ENCODE results near the gene FBLN7.

GRCh38 chr2:112195167-112195766 is 57.1 kb downstream of the FBLN7 start:
- TF ChIP-seq, protein P1, sequence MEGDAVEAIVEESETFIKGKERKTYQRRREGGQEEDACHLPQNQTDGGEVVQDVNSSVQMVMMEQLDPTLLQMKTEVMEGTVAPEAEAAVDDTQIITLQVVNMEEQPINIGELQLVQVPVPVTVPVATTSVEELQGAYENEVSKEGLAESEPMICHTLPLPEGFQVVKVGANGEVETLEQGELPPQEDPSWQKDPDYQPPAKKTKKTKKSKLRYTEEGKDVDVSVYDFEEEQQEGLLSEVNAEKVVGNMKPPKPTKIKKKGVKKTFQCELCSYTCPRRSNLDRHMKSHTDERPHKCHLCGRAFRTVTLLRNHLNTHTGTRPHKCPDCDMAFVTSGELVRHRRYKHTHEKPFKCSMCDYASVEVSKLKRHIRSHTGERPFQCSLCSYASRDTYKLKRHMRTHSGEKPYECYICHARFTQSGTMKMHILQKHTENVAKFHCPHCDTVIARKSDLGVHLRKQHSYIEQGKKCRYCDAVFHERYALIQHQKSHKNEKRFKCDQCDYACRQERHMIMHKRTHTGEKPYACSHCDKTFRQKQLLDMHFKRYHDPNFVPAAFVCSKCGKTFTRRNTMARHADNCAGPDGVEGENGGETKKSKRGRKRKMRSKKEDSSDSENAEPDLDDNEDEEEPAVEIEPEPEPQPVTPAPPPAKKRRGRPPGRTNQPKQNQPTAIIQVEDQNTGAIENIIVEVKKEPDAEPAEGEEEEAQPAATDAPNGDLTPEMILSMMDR (IDR thresholded peaks at IDR 0.05), result no peak
- no peak for TF ChIP-seq POLR2A (IDR thresholded peaks at IDR 0.05)

Data from right lobe of liver (tissue), 4 donors.